Endothelial cell of umbilical vein (primary cell): ENCODE data around the gene STON2. TPM values are rescaled to one million over a fixed set of nuclear protein-coding genes. Genes with fewer than 3 reads are reported as not detected.

Source experiments
- BruUV-seq: library from RNA; stranded (reverse); fragments of 400-500 nt; replicated peaks from 2 replicates; lab custom pipeline; 2021; lab: Mats Ljungman, UMichigan
- CTCF ChIA-PET: fragments of 300-600, 350-600 bp; sonication (Branson Sonifier 250); formaldehyde crosslinking; loops from one replicate; lab custom pipeline; 2021; ENCODE audit warnings: antibody characterized with exemption, inconsistent platforms; lab: Charles Lee
- POLR2A ChIA-PET: fragments of 300-600, 350-600 bp; sonication (Branson Sonifier 250); formaldehyde crosslinking; loops from one replicate; lab custom pipeline; 2021; ENCODE audit warnings: antibody characterized with exemption, inconsistent platforms; lab: Charles Lee
- DNase-seq: peaks from one replicate; pipeline ENCODE4 v3.0.0-alpha.2; 2011; ENCODE audit warnings: low read depth, low spot score
- FAIRE-seq: peaks from 2 replicates; lab custom pipeline; 2011; peaks lifted over from hg19 to GRCh38; lab: Jason Lieb, UNC
- H2AFZ ChIP-seq: 2 replicates; pipeline ENCODE4 v1.6.0; 2012; ENCODE audit warnings: low read depth, low read length, control low read depth, inconsistent platforms
- H3K27ac ChIP-seq: 2 replicates; pipeline ENCODE4 v1.5.1; 2011; ENCODE audit warnings: low read depth, mild to moderate bottlenecking, control low read depth, low read length, moderate library complexity; ENCODE audit not compliant: insufficient read depth
- H3K27me3 ChIP-seq, 2 experiments: 2 replicates each; pipeline versions ENCODE4 v1.6.0 to v1.6.1; 2011; ENCODE audit warnings: low read length in 2 of 2, mixed read lengths in 1 of 2; ENCODE audit not compliant: control insufficient read depth in 2 of 2, insufficient read depth in 2 of 2
- H3K36me3 ChIP-seq, 2 experiments: 2 replicates in 1 of 2; 3 replicates in 1 of 2; pipeline ENCODE4 v1.5.1; 2011; ENCODE audit warnings: low read length in 2 of 2, mild to moderate bottlenecking in 1 of 2, moderate library complexity in 1 of 2; ENCODE audit not compliant: control insufficient read depth in 2 of 2, insufficient read depth in 2 of 2; ENCODE audit errors: extremely low read depth in 1 of 2
- H3K4me1 ChIP-seq: 3 replicates; pipeline ENCODE4 v1.5.1; 2011; ENCODE audit warnings: mild to moderate bottlenecking, low read length; ENCODE audit not compliant: control insufficient read depth, insufficient read depth; ENCODE audit errors: extremely low read depth
- H3K4me2 ChIP-seq: 2 replicates; pipeline ENCODE4 v1.6.1; 2011; ENCODE audit warnings: low read length, control low read depth, mixed read lengths; ENCODE audit not compliant: insufficient read depth
- H3K4me3 ChIP-seq, 3 experiments: fragments of 200-600 bp in 1 of 3; sonication (generic), shearing (Covaris generic) in 1 of 3; replicated peaks in 1 of 3; 2 replicates each; pipeline ENCODE4 v1.5.1; 2011 to 2016; ENCODE audit warnings: control low read depth in 3 of 3, low read length in 3 of 3, mild to moderate bottlenecking in 2 of 3, inconsistent platforms in 1 of 3, low read depth in 1 of 3, moderate library complexity in 1 of 3; ENCODE audit not compliant: insufficient read depth in 1 of 3
- H3K79me2 ChIP-seq: 2 replicates; pipeline ENCODE4 v1.6.0; 2012; ENCODE audit warnings: low read length, inconsistent platforms; ENCODE audit not compliant: control insufficient read depth, insufficient read depth
- H3K9ac ChIP-seq: replicated peaks from 2 replicates; pipeline ENCODE3; 2011; ENCODE audit warnings: low read length, control low read depth; ENCODE audit not compliant: insufficient read depth; ENCODE audit errors: extremely low read depth
- H3K9me1 ChIP-seq: replicated peaks from 3 replicates; pipeline ENCODE4 v1.6.0; 2011; ENCODE audit warnings: mild to moderate bottlenecking, low read length; ENCODE audit not compliant: control insufficient read depth, insufficient read depth; ENCODE audit errors: extremely low read depth
- H3K9me3 ChIP-seq: replicated peaks from 2 replicates; pipeline ENCODE4 v1.5.1; 2012; ENCODE audit warnings: low read length, inconsistent platforms; ENCODE audit not compliant: control insufficient read depth, insufficient read depth
- H4K20me1 ChIP-seq: replicated peaks from 2 replicates; pipeline ENCODE3; 2011; ENCODE audit warnings: mild to moderate bottlenecking, low read length; ENCODE audit not compliant: control insufficient read depth, insufficient read depth; ENCODE audit errors: extremely low read depth
- CTCF ChIP-seq, 2 donors: IDR thresholded peaks; 1 replicate in 1 of 2; 2 replicates in 1 of 2; pipeline ENCODE4 v1.5.1; 2011; ENCODE audit warnings: low read length in 2 of 2, mild to moderate bottlenecking in 2 of 2, moderate library complexity in 2 of 2, control low read depth in 1 of 2, inconsistent platforms in 1 of 2, low read depth in 1 of 2; ENCODE audit not compliant: insufficient read depth in 1 of 2; ENCODE audit errors: extremely low read depth in 1 of 2
- EZH2 ChIP-seq: IDR thresholded peaks from 2 replicates; pipeline ENCODE4 v1.6.1; 2012; ENCODE audit warnings: borderline replicate concordance, low read depth, mild to moderate bottlenecking, moderate library complexity, low read length, inconsistent platforms; ENCODE audit not compliant: severe bottlenecking
- FOS ChIP-seq: IDR thresholded peaks from 2 replicates; pipeline ENCODE4 v1.6.1; 2011; ENCODE audit warnings: mild to moderate bottlenecking, low read length, moderate library complexity, borderline replicate concordance; ENCODE audit not compliant: insufficient read depth
- GATA2 ChIP-seq: IDR thresholded peaks from 2 replicates; pipeline ENCODE4 v1.7.0; 2011; ENCODE audit warnings: low read depth, mild to moderate bottlenecking, moderate library complexity, mixed read lengths, low read length; ENCODE audit not compliant: insufficient read length, insufficient read depth
- JUN ChIP-seq: IDR thresholded peaks from 2 replicates; pipeline ENCODE4 v1.6.1; 2011; ENCODE audit warnings: borderline replicate concordance, low read depth; ENCODE audit not compliant: insufficient read length, insufficient read depth
- MAX ChIP-seq: IDR thresholded peaks from 2 replicates; pipeline ENCODE4 v1.6.1; 2011; ENCODE audit not compliant: insufficient read depth, insufficient read length
- MYC ChIP-seq: IDR thresholded peaks from one replicate; pipeline ENCODE4 v1.6.1; 2011; ENCODE audit warnings: mild to moderate bottlenecking, low read depth, low read length
- POLR2A ChIP-seq: IDR thresholded peaks from 2 replicates; pipeline ENCODE4 v1.6.1; 2012; ENCODE audit warnings: low read depth, mild to moderate bottlenecking, control low read depth, low read length
- POLR2AphosphoS5 ChIP-seq: IDR thresholded peaks from 2 replicates; pipeline ENCODE4 v1.6.1; 2012; ENCODE audit warnings: low read depth, mild to moderate bottlenecking, control low read depth, low read length, moderate library complexity; ENCODE audit not compliant: insufficient read depth
- dilution Hi-C: fragments of 300-500 bp; cut with MboI; formaldehyde crosslinking; loops from one replicate; pipeline ENCODE4 v1.15.0; 2019; ENCODE audit warnings: low sequenced_read_pairs; ENCODE audit not compliant: extremely low pct_ligation_motif_present
- intact Hi-C: fragments of 100-400 bp; cut with micrococcal nuclease; formaldehyde crosslinking; loops from one replicate; pipeline ENCODE4 v1.10.0; 2022
- polyA plus RNA-seq, 4 experiments: library from polyadenylated mRNA; depleted of rRNA in 3 of 4; stranded (reverse) in 3 of 4; unstranded in 1 of 4; fragments of >200 nt; gene quantifications; 2 replicates each; pipeline versions ENCODE4 v1.2.1 to v1.2.3, GENCODE V29; 2011 to 2012; ENCODE audit warnings: missing spikeins in 1 of 4
- total RNA-seq: library from RNA; stranded (reverse); gene quantifications from 2 replicates; pipeline ENCODE4 v1.2.3, GENCODE V29; 2021

The STON2 gene
- total and polyA plus RNA-seq, 2 donors (not counting 3 experiments of a cell fraction or from before 2014, with no cell fraction given) = not detected

GRCh38 chr14:81412779-81413178 is 12.7 kb upstream of the STON2 start:
- H3K4me1 ChIP-seq = no peaks in the 10 kb centered on the region
- no peaks in the 10 kb centered on the region for H3K36me3 ChIP-seq
- DNase-seq (no peak), FAIRE-seq (no peak)
- no TSS peak for BruUV-seq
- no peak overlapping the region for H3K27ac ChIP-seq
- POLR2A ChIA-PET = no interaction called here
- no peak overlapping the region for H3K9ac ChIP-seq
- H3K9me3 ChIP-seq = peaks cover 3% of the 10 kb centered on the region
- CTCF ChIA-PET = no interaction called here
- no peaks in the 10 kb centered on the region for H3K79me2 ChIP-seq
- H3K9me1 ChIP-seq = no peaks in the 10 kb centered on the region
- no peak overlapping the region for H3K4me2 ChIP-seq
- dilution Hi-C loops = no loop called here
- intact Hi-C loops = no loop called here
- H4K20me1 ChIP-seq = no peaks in the 10 kb centered on the region
- no peak overlapping the region for H2AFZ ChIP-seq
- TF ChIP-seq FOS (no peak), JUN (no peak), MYC (no peak), POLR2AphosphoS5 (no peak), MAX (no peak), CTCF (IDR thresholded peaks at IDR 0.05; ENCODE audit: extremely low read depth in 1 of 2, insufficient read depth in 1 of 2, low read depth in 1 of 2, low read length in 2 of 2) (no peak), EZH2 (no peak), POLR2A (no peak), GATA2 (no peak)
- no peak overlapping the region for H3K4me3 ChIP-seq
- no peaks in the 10 kb centered on the region for H3K27me3 ChIP-seq
